CD8-positive, alpha-beta memory T cell (primary cell): Measurements from ENCODE around the gene UBN1. TPM values are rescaled to one million over a fixed set of nuclear protein-coding genes. Genes with fewer than 3 reads are reported as not detected.

ENCODE experiments used
- CTCF ChIA-PET: fragments of 350-600 bp; sonication (Branson Sonifier 250); formaldehyde crosslinking; loops from one replicate; lab custom pipeline; 2021; ENCODE audit warnings: antibody characterized with exemption; lab: Charles Lee
- POLR2A ChIA-PET: fragments of 350-600 bp; sonication (Branson Sonifier 250); formaldehyde crosslinking; loops from one replicate; lab custom pipeline; 2021; ENCODE audit warnings: antibody characterized with exemption; lab: Charles Lee
- DNase-seq, 5 donors: peaks; one replicate each; pipeline versions ENCODE4 v3.0.0 to v3.0.0-alpha.2; 2020 to 2022; ENCODE audit warnings: mixed read lengths in 1 of 5
- H3K27ac ChIP-seq: one replicate; pipeline ENCODE4 v1.7.0; 2013; ENCODE audit warnings: low read depth, mild to moderate bottlenecking, low read length, moderate library complexity
- H3K27me3 ChIP-seq: 2 replicates; pipeline ENCODE4 v1.7.0; 2013; ENCODE audit warnings: low read length, mild to moderate bottlenecking; ENCODE audit not compliant: insufficient read depth, poor library complexity, severe bottlenecking
- H3K36me3 ChIP-seq: 2 replicates; pipeline ENCODE4 v1.7.0; 2013; ENCODE audit warnings: mild to moderate bottlenecking, low read length, moderate library complexity; ENCODE audit not compliant: insufficient read depth
- H3K4me1 ChIP-seq: 2 replicates; pipeline ENCODE4 v1.7.0; 2013; ENCODE audit warnings: mild to moderate bottlenecking, low read length, moderate library complexity; ENCODE audit not compliant: insufficient read depth
- H3K4me3 ChIP-seq: 2 replicates; pipeline ENCODE4 v1.7.0; 2013; ENCODE audit warnings: mild to moderate bottlenecking, low read length
- H3K9me3 ChIP-seq: 2 replicates; pipeline ENCODE4 v1.7.0; 2013; ENCODE audit warnings: mild to moderate bottlenecking, low read length
- H3K27ac Mint-ChIP-seq, 8 donors: one replicate each; pipeline ENCODE4 v1.8.0; 2020 to 2021; ENCODE audit warnings: mixed read lengths in 8 of 8, mild to moderate bottlenecking in 6 of 8, inconsistent platforms in 3 of 8, moderate library complexity in 3 of 8
- H3K27me3 Mint-ChIP-seq, 2 donors: one replicate each; pipeline ENCODE4 v1.8.0; 2020 to 2021; ENCODE audit warnings: mixed read lengths in 2 of 2, mild to moderate bottlenecking in 1 of 2, moderate library complexity in 1 of 2
- H3K36me3 Mint-ChIP-seq, 3 donors: one replicate each; pipeline ENCODE4 v1.8.0; 2020 to 2021; ENCODE audit warnings: mixed read lengths in 3 of 3, inconsistent platforms in 1 of 3, mild to moderate bottlenecking in 1 of 3
- H3K4me1 Mint-ChIP-seq, 3 donors: one replicate each; pipeline ENCODE4 v1.8.0; 2020 to 2021; ENCODE audit warnings: mixed read lengths in 3 of 3, inconsistent platforms in 1 of 3, mild to moderate bottlenecking in 1 of 3
- H3K4me3 Mint-ChIP-seq, 7 donors: one replicate each; pipeline ENCODE4 v1.8.0; 2020 to 2021; ENCODE audit warnings: mixed read lengths in 7 of 7, mild to moderate bottlenecking in 6 of 7, moderate library complexity in 4 of 7, inconsistent platforms in 2 of 7
- H3K9me3 Mint-ChIP-seq, 5 donors: one replicate each; pipeline ENCODE4 v1.8.0; 2020 to 2022; ENCODE audit warnings: mixed read lengths in 5 of 5, mild to moderate bottlenecking in 3 of 5, moderate library complexity in 2 of 5, inconsistent platforms in 1 of 5
- polyA plus RNA-seq: library from polyadenylated mRNA; unstranded; fragments of 300-500 nt; fragmentation: Illumina TruSeq; gene quantifications from one replicate; pipeline ENCODE4 v1.2.3, GENCODE V29; 2021
- total RNA-seq, 2 experiments: library from RNA; stranded (reverse); gene quantifications; one replicate each; pipeline ENCODE4 v1.2.3, GENCODE V29; 2021

Gene UBN1
- total and polyA plus RNA-seq, 3 experiments from 2014 or later = 23.3 to 41.0 (median 40.3) TPM

- peaks cover 7 to 75% (median 36%) of the 10 kb centered on the region in 3 donors for H3K36me3 Mint-ChIP-seq
- no peaks in the 10 kb centered on the region for H3K27me3 Mint-ChIP-seq
- Histone ChIP-seq H3K4me1 (no peaks in the 10 kb centered on the region), H3K27ac (no peak overlapping the region), H3K27me3 (no peaks in the 10 kb centered on the region), H3K36me3 (peaks cover 28% of the 10 kb centered on the region), H3K4me3 (no peak overlapping the region), H3K9me3 (no peaks in the 10 kb centered on the region)
- H3K4me1 Mint-ChIP-seq = peaks cover 0 to 3% (median 0%) of the 10 kb centered on the region in 3 donors
- H3K4me3 Mint-ChIP-seq = no peak overlapping the region
- ChIA-PET CTCF (no interaction called here), POLR2A (no interaction called here)
- no peak for DNase-seq
- peaks cover 0 to 4% (median 0%) of the 10 kb centered on the region in 5 donors for H3K9me3 Mint-ChIP-seq
- H3K27ac Mint-ChIP-seq = peak overlapping the region in 2 of 8 donors; percentile 53 to 94
Observed at GRCh38 chr16:4884972-4885874, 37.9 kb downstream of the UBN1 start.

- peaks cover 0 to 3% (median 0%) of the 10 kb centered on the region in 3 donors for H3K4me1 Mint-ChIP-seq
- peaks cover 0 to 4% (median 0%) of the 10 kb centered on the region in 5 donors for H3K9me3 Mint-ChIP-seq
- no peaks in the 10 kb centered on the region for H3K9me3 ChIP-seq
- H3K27ac Mint-ChIP-seq = peak overlapping the region in 1 of 8 donors; percentile 53
- no peaks in the 10 kb centered on the region for H3K4me1 ChIP-seq
- ChIA-PET POLR2A (no interaction called here), CTCF (no interaction called here)
- H3K4me3 ChIP-seq = no peak overlapping the region
- H3K27me3 ChIP-seq = no peaks in the 10 kb centered on the region
- H3K36me3 ChIP-seq = peaks cover 23% of the 10 kb centered on the region
- no peak overlapping the region for H3K4me3 Mint-ChIP-seq
- no peaks in the 10 kb centered on the region for H3K27me3 Mint-ChIP-seq
- H3K27ac ChIP-seq = no peak overlapping the region
- peaks cover 7 to 66% (median 30%) of the 10 kb centered on the region in 3 donors for H3K36me3 Mint-ChIP-seq
- no peak for DNase-seq
Observed at GRCh38 chr16:4886151-4886550, 38.9 kb downstream of the UBN1 start.

GRCh38 chr16:4888428-4889135, 41.3 kb downstream of the UBN1 start:
- POLR2A ChIA-PET = no interaction called here

GRCh38 chr16:4890026-4890425, 42.7 kb downstream of the UBN1 start:
- H3K4me3 Mint-ChIP-seq = no peak overlapping the region
- H3K9me3 Mint-ChIP-seq = no peaks in the 10 kb centered on the region
- ChIA-PET CTCF (no interaction called here), POLR2A (no interaction called here)
- Histone ChIP-seq H3K4me1 (no peaks in the 10 kb centered on the region), H3K9me3 (no peaks in the 10 kb centered on the region), H3K36me3 (no peaks in the 10 kb centered on the region), H3K27me3 (no peaks in the 10 kb centered on the region), H3K27ac (no peak overlapping the region), H3K4me3 (no peak overlapping the region)
- no peaks in the 10 kb centered on the region for H3K27me3 Mint-ChIP-seq
- H3K4me1 Mint-ChIP-seq = peaks cover 0 to 3% (median 0%) of the 10 kb centered on the region in 3 donors
- H3K36me3 Mint-ChIP-seq = peaks cover under 1 to 28% (median 15%) of the 10 kb centered on the region in 3 donors
- DNase-seq = no peak
- H3K27ac Mint-ChIP-seq = no peak overlapping the region

More at GRCh38 chr16:4888428-4889135, 41.3 kb downstream of the UBN1 start:
- no peak overlapping the region for H3K27ac ChIP-seq
- peaks cover 0 to 3% (median 0%) of the 10 kb centered on the region in 3 donors for H3K4me1 Mint-ChIP-seq
- no peaks in the 10 kb centered on the region for H3K27me3 ChIP-seq
- no peaks in the 10 kb centered on the region for H3K9me3 ChIP-seq
- H3K36me3 ChIP-seq = peaks cover 3% of the 10 kb centered on the region
- H3K4me1 ChIP-seq = no peaks in the 10 kb centered on the region
- H3K27ac Mint-ChIP-seq = peak overlapping the region in 3 of 8 donors; percentile 43 to 51 (median 48)
- H3K4me3 ChIP-seq = no peak overlapping the region
- H3K36me3 Mint-ChIP-seq = peaks cover 7 to 43% (median 25%) of the 10 kb centered on the region in 3 donors
- no peak overlapping the region for H3K4me3 Mint-ChIP-seq
- no peak for DNase-seq
- H3K27me3 Mint-ChIP-seq = no peaks in the 10 kb centered on the region
- CTCF ChIA-PET = no interaction called here
- H3K9me3 Mint-ChIP-seq = peaks cover 0 to 4% (median 0%) of the 10 kb centered on the region in 5 donors

- ChIA-PET CTCF (interaction anchor here (1.1 kb wide), 1 partner anchor 10 kb away, joined by 3 read pairs; no protein-coding TSS in a partner anchor), POLR2A (interaction anchor here (0.6 kb wide), 1 partner anchor 383 kb away, joined by 4 read pairs; no protein-coding TSS in a partner anchor)
- no peaks in the 10 kb centered on the region for H3K27me3 ChIP-seq
- Mint-ChIP-seq H3K27ac (no peak overlapping the region), H3K4me1 (peaks cover 0 to 3% (median 0%) of the 10 kb centered on the region in 3 donors), H3K27me3 (no peaks in the 10 kb centered on the region), H3K9me3 (no peaks in the 10 kb centered on the region), H3K36me3 (peaks cover 0 to 22% (median 12%) of the 10 kb centered on the region in 3 donors), H3K4me3 (no peak overlapping the region)
- H3K9me3 ChIP-seq = no peaks in the 10 kb centered on the region
- no peaks in the 10 kb centered on the region for H3K4me1 ChIP-seq
- no peaks in the 10 kb centered on the region for H3K36me3 ChIP-seq
- H3K4me3 ChIP-seq = no peak overlapping the region
- no peak overlapping the region for H3K27ac ChIP-seq
- no peak for DNase-seq
Observed at GRCh38 chr16:4890686-4891085, 43.4 kb downstream of the UBN1 start.

GRCh38 chr16:4891097-4891885, 44.0 kb downstream of the UBN1 start:
- peaks cover 0 to 3% of the 10 kb centered on the region in 2 donors for H3K27me3 Mint-ChIP-seq
- no peak overlapping the region for H3K27ac ChIP-seq
- no peaks in the 10 kb centered on the region for H3K27me3 ChIP-seq
- no peaks in the 10 kb centered on the region for H3K4me1 Mint-ChIP-seq
- peak overlapping the region in 1 of 8 donors; percentile 29 for H3K27ac Mint-ChIP-seq
- CTCF ChIA-PET = interaction anchor here (1.1 kb wide), 1 partner anchor 10 kb away, joined by 3 read pairs; no protein-coding TSS in a partner anchor
- no peaks in the 10 kb centered on the region for H3K9me3 Mint-ChIP-seq
- H3K36me3 ChIP-seq = no peaks in the 10 kb centered on the region
- H3K9me3 ChIP-seq = no peaks in the 10 kb centered on the region
- peaks cover 0 to 16% (median 7%) of the 10 kb centered on the region in 3 donors for H3K36me3 Mint-ChIP-seq
- H3K4me3 Mint-ChIP-seq = no peak overlapping the region
- no peaks in the 10 kb centered on the region for H3K4me1 ChIP-seq
- no peak for DNase-seq
- POLR2A ChIA-PET = interaction anchor here (0.6 kb wide), 1 partner anchor 384 kb away, joined by 4 read pairs; no protein-coding TSS in a partner anchor
- H3K4me3 ChIP-seq = no peak overlapping the region

GRCh38 chr16:4891886-4892216, 44.6 kb downstream of the UBN1 start:
- no peak overlapping the region for H3K4me3 Mint-ChIP-seq
- POLR2A ChIA-PET = no interaction called here
- Histone ChIP-seq H3K4me1 (no peaks in the 10 kb centered on the region), H3K4me3 (no peak overlapping the region), H3K27me3 (no peaks in the 10 kb centered on the region), H3K27ac (no peak overlapping the region), H3K36me3 (no peaks in the 10 kb centered on the region), H3K9me3 (no peaks in the 10 kb centered on the region)
- H3K27me3 Mint-ChIP-seq = peaks cover 0 to 3% of the 10 kb centered on the region in 2 donors
- no peak for DNase-seq
- no peaks in the 10 kb centered on the region for H3K9me3 Mint-ChIP-seq
- CTCF ChIA-PET = no interaction called here
- H3K36me3 Mint-ChIP-seq = peaks cover 0 to 11% (median 4%) of the 10 kb centered on the region in 3 donors
- no peak overlapping the region for H3K27ac Mint-ChIP-seq
- no peaks in the 10 kb centered on the region for H3K4me1 Mint-ChIP-seq
